ENCODE measurements around the gene TNIP2.
"Not testable (repeated sequence)": the region's sequence is repeated elsewhere in the genome, so short reads cannot be mapped to it uniquely, and the experiment has no call there.

Gene TNIP2

GRCh38 chr4:2767705-2768074, 11.6 kb upstream of the TNIP2 start:
- no peak for FAIRE-seq

DNA sequence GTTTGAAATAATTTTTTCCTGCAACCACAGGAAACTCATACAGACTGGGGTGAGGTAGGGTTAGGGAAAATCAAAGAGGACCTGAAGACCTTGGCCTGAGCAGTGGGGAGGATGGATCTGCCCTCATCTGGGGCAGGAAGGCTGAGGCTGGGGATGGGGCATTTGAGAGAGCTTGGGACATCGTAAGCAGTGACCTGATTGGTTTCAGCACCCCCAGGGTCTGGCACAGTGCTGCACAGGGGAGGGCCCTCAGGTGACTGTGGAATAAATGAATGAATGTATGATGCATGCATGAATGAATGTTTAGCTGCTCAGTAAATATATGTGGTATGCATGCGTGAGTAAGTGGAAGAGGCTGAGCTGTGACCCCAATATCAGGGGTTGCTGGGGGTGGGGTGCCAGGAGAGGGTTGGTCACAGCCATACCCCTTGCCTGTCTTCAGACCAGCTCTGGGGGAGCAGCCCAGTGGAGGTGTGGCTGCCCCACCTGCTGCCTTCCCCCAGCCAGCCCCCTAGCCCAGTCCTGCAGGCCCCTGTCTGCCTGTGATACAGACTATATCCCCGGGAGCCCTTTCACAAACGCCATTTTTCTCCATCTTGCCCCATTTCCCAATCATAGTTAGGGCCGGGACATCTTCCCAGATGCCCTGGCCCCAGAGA, 11.0 kb upstream of the TNIP2 start:
- no peak for FAIRE-seq

- FAIRE-seq: no peak
Measured at GRCh38 chr4:2765832-2766526, 9.8 kb upstream of the TNIP2 start.

DNA sequence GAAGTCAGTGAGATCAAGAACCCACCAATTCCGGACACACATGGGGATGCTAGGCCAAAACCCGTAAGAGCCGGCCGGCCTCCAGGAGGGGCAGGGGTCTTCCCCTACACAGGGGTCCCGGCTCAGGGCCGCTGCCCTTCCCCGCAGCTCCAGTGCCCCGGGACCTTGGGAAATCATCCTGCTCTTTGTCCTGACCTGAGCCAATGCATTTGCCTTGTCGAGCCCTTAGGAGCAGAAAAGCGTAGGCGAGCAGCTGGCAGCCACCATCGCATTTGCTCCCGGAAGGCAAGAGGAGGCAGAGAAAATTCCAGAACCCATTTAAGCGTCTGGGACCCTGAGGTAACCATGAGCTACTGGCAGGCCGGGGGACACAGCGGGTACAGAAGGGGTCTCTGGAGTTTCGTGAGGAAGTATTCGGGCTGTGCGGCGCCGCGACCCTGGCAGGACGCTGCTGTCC, 7.4 kb upstream of the TNIP2 start:
- FAIRE-seq: no peak

- FAIRE-seq: not testable (repeated sequence)
Measured at GRCh38 chr4:2762486-2763370, 6.6 kb upstream of the TNIP2 start.

- FAIRE-seq: no peak
Measured at GRCh38 chr4:2762048-2762447, 5.9 kb upstream of the TNIP2 start.

DNA sequence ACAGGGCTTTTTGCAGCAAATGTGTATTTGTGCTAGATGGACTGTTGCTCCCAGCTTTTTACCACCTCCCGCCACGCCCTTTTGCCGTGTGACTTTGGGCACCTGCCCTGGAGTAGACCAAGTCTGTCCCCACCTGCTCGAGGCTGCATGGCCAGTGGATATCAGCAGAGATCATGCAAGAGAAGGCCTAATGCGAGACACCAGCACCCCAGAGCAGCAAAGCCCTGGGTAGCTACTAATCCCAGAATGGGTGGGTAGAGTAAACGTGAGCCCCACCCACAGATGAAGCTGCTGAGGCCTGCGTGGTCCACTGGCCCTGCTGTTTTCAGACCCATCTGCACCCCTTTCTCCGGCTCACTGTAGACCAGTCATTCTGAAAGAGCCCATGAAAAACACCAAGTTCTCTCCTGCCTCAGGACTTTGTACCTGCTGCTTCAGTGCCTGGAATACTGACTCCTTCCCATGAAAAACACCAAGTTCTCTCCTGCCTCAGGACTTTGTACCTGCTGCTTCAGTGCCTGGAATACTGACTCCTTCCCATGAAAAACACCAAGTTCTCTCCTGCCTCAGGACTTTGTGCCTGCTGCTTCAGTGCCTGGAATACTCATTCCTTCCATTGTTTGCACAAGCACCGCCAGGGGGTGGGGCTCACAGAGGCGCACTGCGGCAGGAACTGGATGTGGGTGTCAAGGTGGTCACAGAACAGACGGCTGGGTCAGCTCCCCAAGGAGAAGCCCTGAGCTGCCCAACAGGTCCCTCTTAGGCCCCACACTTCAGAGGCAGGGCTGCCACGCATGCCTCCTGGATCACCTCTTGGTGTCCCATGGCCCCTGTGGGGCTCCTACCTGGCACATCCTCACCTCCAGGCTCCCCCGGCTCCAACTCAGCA, 5.1 kb upstream of the TNIP2 start:
- FAIRE-seq: no peak

GRCh38 chr4:2757426-2757825, 1.3 kb upstream of the TNIP2 start:
- no peak for FAIRE-seq

DNA sequence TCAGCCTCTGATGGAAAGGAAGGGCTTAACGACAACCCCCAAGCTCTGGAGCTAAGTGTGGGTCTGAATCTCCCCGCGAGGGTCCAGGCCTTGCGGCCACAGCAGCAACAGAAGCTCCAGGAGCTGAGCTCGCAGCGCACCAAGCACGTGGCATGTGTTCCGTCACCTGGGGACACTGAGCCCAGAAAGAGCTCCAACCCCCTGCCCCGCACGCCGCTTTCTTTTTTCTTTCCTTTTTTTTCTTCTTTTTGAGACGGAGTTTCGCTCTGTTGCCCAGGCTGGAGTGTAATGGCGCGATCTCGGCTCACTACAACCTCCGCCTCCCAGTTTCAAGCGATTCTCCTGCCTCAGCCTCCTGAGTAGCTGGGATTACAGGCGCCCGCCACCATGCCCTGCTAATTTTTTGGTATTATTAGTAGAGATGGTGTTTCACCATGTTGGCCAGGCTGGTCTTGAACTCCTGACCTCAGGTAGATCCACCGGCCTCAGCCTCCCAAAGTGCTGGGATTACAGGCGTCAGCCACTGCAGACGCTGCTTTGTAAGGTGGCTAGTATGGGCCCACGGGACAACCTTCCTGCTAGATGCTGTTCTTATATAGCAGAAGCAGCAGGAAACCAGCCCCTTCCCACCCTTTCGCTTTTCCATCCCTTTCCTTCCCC, 685 bp upstream of the TNIP2 start:
- FAIRE-seq: no peak

DNA sequence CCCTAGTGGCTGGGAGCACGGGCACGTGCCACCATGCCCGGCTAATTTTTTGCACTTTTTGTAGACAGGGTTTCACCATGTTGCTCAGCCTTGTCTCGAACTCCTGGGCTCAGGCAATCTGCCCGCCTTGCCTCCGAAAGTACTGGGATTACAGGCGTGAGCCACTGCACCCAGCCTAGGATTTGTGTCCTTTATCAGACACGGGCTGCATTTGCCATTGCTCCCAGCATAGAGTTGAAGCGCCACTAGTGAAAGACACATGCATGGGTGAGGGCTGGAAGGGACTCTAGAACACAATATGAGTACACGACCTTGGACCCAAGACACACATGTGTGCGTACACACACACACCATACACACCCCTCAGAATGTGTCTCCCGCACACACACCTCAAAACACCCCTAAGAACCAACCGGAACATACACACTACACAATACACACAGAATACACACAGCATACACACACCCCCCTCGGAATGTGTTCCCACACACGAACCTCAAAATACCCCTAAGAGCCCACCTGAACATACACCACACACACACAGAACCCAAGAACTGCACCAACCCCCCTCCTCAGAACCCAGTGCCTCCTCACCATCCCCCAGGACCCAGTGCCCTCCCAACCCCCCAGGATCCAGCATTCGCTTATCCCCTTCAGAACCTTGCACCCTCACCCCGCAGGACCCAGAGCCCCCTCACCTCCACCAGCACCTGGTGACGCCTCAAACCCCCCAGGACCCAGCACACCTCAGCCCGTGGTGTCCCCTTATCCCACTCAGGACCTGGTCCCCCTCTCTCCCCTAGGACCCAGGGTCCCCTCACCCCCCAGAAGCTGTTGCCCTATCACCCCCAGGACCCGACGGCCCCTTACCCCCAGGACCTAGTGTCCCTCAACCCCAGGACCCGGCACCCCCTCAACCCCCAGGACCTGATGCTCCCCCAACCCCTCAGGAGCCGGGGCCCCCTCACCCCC, 1.0 kb downstream of the TNIP2 start:
- FAIRE-seq: no peak

DNA sequence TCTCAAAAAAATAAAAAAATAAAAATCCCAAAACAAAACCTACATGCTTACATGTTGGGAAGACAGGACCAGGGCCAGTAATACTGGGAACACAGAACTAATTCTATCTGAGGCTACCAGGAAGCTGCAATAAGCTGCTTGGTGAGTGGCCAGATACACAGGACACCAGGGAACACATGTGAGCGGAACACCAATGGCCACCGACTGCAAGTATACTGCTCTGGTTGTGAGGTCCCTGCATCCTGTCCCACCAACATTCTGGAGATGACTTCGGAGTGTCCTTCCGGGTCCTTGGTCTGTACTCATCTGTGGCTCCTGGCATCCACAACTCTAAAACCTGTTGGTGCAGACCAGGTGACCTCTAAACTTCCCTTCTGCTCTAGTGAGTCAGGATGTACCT, 2.7 kb downstream of the TNIP2 start:
- FAIRE-seq: no peak

DNA sequence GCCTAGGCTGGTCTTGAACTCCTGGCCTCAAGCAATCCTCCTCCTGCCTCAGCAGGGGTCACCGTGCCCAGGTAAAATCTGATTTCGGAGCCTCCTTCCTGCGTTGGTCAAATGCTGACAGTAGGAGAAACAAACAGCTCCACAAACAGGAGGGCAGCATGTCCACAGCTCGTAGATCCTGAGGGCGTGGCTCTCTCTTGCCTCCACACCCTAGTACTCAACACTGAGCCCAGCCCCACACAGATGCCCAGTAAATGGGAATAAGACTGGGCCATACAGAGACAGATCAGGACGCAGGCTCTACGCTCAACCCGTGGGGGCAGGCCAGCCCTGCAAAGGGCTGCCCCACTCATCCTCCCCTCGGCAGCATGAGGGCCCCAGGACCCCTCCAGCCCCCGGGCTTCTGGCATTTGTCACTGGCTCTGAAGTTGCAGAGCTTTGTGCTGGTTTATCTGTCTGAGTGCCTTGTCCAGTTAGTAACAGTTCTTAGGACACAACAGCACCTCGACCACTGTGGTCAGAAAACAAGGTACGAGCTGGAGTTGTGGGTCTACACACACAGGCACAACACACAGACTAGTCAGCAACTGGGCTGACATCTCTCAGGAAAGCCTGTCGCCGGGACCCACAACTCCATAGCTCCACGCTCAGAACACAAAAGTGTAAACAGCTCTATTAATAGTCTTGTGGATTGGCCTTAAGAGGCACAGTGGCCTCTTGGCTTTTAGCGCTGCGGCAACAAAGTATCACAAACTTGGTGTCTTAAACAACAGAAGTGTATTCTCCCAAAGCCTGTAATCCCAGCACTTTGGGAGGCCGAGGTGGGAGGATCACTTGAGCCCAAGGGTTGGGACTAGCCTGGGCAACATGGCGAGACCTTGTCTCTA, 5.2 kb downstream of the TNIP2 start:
- no peak for FAIRE-seq

DNA sequence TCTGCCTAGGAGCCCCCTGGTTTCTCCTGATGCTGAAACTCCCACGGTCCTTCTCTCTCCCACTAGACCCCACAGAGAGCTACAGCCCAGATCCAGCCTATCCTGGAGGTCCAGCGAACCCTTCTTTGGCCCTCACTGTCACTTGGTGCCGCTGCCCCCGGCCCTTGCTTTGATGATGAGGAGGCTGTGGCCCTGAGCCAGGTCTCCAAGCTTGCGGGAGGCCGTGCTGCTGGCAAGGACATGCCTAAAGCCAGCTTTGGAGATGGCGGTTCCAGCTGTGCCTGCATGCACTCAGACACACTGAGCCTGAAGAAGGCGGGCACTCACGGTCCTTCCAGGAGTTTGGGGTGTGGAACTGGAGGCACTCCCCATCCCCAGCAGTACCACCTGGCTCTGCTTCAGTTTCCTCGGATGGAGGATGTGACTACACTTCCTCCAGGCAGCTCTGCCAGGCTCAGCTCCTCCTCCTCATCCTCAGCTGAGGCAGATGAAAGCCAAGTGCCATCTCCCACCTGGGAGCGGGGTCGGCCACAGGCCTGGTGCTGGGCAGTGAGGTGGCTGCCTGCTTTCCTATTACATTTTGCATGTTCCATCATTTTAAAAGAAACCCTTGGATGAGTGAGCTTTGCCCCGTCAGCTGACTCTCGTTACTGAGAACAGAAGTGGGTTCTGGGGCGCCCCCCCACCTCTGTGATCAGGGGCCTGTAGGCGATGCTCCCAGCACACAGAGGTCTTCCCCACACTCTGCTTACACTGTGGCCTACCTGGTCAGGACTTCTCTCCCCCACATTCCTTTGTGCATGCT, 9.0 kb downstream of the TNIP2 start:
- no peak for FAIRE-seq

DNA sequence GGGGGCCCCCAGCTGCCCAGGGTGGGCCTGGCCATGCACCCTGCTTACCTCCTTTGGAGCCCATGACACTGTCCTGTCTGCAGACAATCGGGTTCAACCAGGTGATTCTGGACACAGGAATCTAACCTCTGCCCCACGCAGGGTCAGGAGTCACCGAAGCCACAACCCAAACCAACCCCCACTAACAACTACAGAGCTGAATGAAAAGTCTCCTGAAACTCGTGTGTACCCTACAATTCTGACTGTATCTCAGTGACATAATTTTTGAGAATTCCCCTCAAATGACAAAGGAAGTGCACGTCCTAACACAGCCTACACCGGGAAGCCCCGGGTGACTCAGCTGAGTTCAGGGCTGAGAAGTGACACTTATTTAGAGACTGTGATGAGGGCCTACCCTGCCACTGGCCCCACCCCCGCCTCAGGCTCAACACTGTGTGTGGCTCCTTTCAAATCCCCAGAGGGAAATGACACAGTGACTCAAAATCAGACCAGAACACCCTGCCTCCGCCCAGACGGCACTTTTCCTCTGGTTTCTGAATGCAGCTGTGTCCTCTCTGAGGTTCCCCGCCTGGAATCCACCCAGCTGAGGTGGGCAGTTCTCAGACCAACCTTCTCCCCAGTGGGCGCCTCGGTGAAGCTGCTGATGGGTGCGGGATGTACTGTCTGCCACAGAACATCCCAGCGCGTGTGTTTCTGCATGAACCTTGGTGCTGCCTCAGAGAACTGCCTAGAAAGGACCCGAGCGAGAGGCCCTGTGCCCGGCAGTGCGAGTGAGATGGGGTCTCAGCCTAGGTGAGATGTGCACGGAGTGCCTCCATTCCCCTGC, 9.9 kb downstream of the TNIP2 start:
- no peak for FAIRE-seq

GRCh38 chr4:2745516-2745915, 10.6 kb downstream of the TNIP2 start:
- no peak for FAIRE-seq

DNA sequence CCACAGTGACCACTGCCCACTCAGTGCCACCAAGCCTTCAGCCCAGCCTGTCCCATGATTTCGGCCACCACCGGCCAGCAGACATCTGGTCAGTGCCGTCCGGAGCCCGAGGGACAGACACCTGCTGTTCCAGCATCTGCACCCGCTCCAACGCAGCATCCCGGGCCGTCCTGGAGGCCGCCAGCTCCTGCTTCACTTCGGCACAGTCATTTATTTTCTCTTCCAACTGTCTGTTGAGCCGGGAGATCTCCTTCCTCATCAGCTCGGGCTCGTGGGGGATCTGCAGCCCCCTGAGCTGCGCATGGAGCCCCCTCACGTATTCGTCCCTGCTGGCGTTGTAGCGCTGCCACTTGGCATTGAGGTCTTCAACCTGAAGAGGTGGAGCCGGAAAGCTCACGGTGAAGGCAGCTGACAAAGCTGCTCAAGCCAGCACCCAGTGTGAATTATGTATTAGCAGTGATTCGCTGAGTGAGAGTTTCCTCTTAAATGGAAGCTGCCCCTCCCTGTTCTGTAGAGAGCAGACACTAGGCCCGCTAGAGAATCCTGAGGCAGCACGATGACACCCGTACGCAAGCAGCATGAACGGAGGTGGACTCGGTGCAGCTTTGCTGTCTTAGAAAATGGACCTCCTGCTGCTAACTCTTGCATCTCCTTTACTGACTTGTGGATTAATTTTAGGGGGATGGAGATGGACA, 11.4 kb downstream of the TNIP2 start:
- FAIRE-seq: no peak

Data from A204.1 (cell line).